Lung (tissue), 12 donors: Measurements from ENCODE around the gene FUT7. TPM values are rescaled to one million over a fixed set of nuclear protein-coding genes. Genes with fewer than 3 reads are reported as not detected.

Source experiments
- ATAC-seq: fragments of 200-7000 bp; cut with Tn5 transposase; one replicate; pipeline ENCODE4 v1.9.1; 2020; ENCODE audit warnings: moderate number of reproducible peaks; ENCODE audit not compliant: insufficient read depth, low FRiP score
- DNase-seq, 3 donors: peaks; one replicate each; pipeline ENCODE4 v3.0.0-alpha.2; 2013 to 2017
- H3K27ac ChIP-seq, 2 donors: one replicate each; pipeline ENCODE4 v1.5.1; 2013; ENCODE audit warnings: mild to moderate bottlenecking in 2 of 2, moderate library complexity in 2 of 2, control low read depth in 1 of 2, inconsistent platforms in 1 of 2, low read depth in 1 of 2, low read length in 1 of 2
- H3K27me3 ChIP-seq, 3 donors: one replicate each; pipeline ENCODE4 v1.5.1; 2013; ENCODE audit warnings: low read length in 2 of 3; ENCODE audit not compliant: control insufficient read depth in 3 of 3, insufficient read depth in 3 of 3
- H3K36me3 ChIP-seq, 4 donors: one replicate each; pipeline ENCODE4 v1.5.1; 2013; ENCODE audit warnings: low read length in 4 of 4, mild to moderate bottlenecking in 1 of 4, moderate library complexity in 1 of 4; ENCODE audit not compliant: control insufficient read depth in 4 of 4, insufficient read depth in 4 of 4
- H3K4me1 ChIP-seq, 5 donors: one replicate each; pipeline ENCODE4 v1.5.1; 2013; ENCODE audit warnings: low read length in 5 of 5, mild to moderate bottlenecking in 2 of 5, moderate library complexity in 1 of 5; ENCODE audit not compliant: control insufficient read depth in 5 of 5, insufficient read depth in 5 of 5
- H3K4me3 ChIP-seq: one replicate; pipeline ENCODE4 v1.5.1; 2013; ENCODE audit warnings: mild to moderate bottlenecking, control low read depth, moderate library complexity
- H3K9ac ChIP-seq, 2 donors: one replicate each; pipeline ENCODE4 v1.5.1; 2013; ENCODE audit warnings: low read length in 2 of 2, control low read depth in 1 of 2; ENCODE audit not compliant: insufficient read depth in 1 of 2
- H3K9me3 ChIP-seq, 4 donors: one replicate each; pipeline ENCODE4 v1.5.1; 2013; ENCODE audit warnings: low read length in 3 of 4, mild to moderate bottlenecking in 1 of 4, moderate library complexity in 1 of 4; ENCODE audit not compliant: control insufficient read depth in 4 of 4, insufficient read depth in 3 of 4
- WGBS, 2 donors: extraction: QIAGEN DNeasy Blood & Tissue Kit; methylation state at CpG; one replicate each; pipeline ENCODE4 v1.1.7; 2013; 5-methylcytosine and 5-hydroxymethylcytosine counted together
- polyA plus RNA-seq, 2 donors: library from polyadenylated mRNA; stranded (reverse); fragments of 200-250 nt; gene quantifications; one replicate each; pipeline ENCODE4 v1.2.1, GENCODE V29; 2013
- total RNA-seq, 2 donors: library from RNA; depleted of rRNA in 1 of 2; stranded (reverse); fragments of >200 nt in 1 of 2; gene quantifications; one replicate each; pipeline ENCODE4 v1.2.1, GENCODE V29; 2014 to 2021
- TF ChIP-seq, protein P1 (sequence below): IDR thresholded peaks from 2 replicates; pipeline ENCODE4 v1.5.1; 2012; ENCODE audit warnings: mild to moderate bottlenecking; ENCODE audit errors: control extremely low read depth, extremely low read depth
- donor health status: control.
- donor health status: control.
- donor health status: Bipolar disorder and iron deficiency.
- donor health status: healthy.
- donor health status: DM: yes; HTN: yes; CAD: no.

The FUT7 gene
- total and polyA plus RNA-seq, 4 donors, result 0.37 to 5.5 (median 0.73) TPM

DNA sequence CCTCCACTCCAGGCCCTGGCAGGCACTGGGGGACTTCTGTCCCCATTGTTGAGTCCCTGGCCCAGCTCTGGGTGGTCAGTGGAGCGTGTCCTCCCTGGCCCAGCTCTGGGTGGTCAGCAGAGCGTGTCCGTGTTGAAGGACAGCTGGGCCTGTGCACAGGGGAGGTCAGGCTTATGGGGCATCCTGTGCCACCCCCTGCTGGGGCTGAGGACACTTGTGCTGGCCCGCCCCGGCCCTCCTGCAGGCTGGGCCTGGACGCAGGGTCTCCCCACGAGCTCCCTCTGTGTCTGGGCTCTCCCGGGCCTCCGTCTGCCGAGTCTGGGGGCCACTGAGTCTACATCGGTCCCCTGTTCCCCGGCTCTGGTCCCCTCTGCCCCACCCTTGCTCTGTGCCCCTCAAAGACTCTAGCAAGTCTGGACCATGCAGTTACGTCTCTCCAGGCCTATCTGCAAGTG lies 24.0 kb downstream of the FUT7 start:
- WGBS, 2 donors, result 88 to 91% methylated on average over 11 to 13 of the region's 13 CpGs
- ATAC-seq (no peak), DNase-seq (no peak)
- H3K36me3 ChIP-seq, result peaks cover 0 to 30% (median 5%) of the 10 kb centered on the region in 4 donors
- H3K9ac ChIP-seq, result no peak overlapping the region
- H3K4me3 ChIP-seq, result no peak overlapping the region
- no peaks in the 10 kb centered on the region for H3K27me3 ChIP-seq
- H3K27ac ChIP-seq, result no peak overlapping the region
- peaks cover 0 to 6% (median 0%) of the 10 kb centered on the region in 5 donors for H3K4me1 ChIP-seq
- TF ChIP-seq, protein P1, sequence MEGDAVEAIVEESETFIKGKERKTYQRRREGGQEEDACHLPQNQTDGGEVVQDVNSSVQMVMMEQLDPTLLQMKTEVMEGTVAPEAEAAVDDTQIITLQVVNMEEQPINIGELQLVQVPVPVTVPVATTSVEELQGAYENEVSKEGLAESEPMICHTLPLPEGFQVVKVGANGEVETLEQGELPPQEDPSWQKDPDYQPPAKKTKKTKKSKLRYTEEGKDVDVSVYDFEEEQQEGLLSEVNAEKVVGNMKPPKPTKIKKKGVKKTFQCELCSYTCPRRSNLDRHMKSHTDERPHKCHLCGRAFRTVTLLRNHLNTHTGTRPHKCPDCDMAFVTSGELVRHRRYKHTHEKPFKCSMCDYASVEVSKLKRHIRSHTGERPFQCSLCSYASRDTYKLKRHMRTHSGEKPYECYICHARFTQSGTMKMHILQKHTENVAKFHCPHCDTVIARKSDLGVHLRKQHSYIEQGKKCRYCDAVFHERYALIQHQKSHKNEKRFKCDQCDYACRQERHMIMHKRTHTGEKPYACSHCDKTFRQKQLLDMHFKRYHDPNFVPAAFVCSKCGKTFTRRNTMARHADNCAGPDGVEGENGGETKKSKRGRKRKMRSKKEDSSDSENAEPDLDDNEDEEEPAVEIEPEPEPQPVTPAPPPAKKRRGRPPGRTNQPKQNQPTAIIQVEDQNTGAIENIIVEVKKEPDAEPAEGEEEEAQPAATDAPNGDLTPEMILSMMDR, result no peak
- H3K9me3 ChIP-seq, result peaks cover 0 to 2% (median 0%) of the 10 kb centered on the region in 4 donors

DNA sequence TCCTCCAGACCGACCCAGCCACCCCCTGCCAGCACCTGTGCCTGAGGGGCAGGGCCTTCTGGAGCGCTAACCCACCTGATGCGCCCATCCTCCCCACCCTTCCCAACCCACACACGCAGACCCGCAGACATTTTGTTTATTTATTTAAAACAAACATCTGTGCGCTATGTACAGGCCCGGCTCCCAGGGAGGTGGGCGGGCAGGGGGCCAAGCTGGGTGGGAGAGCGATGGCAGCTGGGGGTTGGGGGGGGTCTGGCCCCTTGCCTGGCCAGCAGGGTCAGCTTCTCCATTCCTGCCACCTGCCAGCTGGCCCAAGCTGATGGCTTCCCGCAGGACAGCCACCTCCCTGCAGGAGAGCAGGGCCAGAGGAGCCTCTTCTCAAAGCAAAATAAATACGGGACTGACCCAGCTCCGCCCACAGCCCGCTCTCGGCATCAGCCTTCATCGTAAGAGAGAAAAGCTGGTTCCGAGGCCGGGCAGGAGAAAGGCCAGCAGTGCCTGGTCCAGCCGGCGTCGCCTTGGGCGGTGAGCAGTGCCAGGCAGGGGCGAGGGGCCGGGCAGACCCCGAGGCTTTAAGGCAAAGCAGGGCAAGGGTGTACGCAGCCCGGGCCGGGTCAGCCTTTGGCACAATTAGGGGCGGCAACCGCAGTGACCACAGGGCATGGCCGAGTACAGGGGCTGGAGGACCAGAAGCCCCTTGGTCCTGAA lies 24.6 kb downstream of the FUT7 start:
- TF ChIP-seq, protein P1, result no peak
- peaks cover 0 to 2% (median 0%) of the 10 kb centered on the region in 4 donors for H3K9me3 ChIP-seq
- no peak overlapping the region for H3K9ac ChIP-seq
- no peak overlapping the region for H3K27ac ChIP-seq
- H3K4me3 ChIP-seq, result no peak overlapping the region
- DNase-seq, result peak; percentile 49 to 74 (median 59)
- H3K4me1 ChIP-seq, result peaks cover 0 to 6% (median 0%) of the 10 kb centered on the region in 5 donors
- no peaks in the 10 kb centered on the region for H3K27me3 ChIP-seq
- ATAC-seq, result no peak
- peaks cover 0 to 25% (median 3%) of the 10 kb centered on the region in 4 donors for H3K36me3 ChIP-seq
- 65 to 75% methylated on average over 30 of the region's 30 CpGs for WGBS, 2 donors

- peaks cover 0 to 6% (median 0%) of the 10 kb centered on the region in 5 donors for H3K4me1 ChIP-seq
- WGBS, 2 donors, result 56 to 68% methylated on average over 24 of the region's 24 CpGs
- no peak overlapping the region for H3K4me3 ChIP-seq
- H3K36me3 ChIP-seq, result peaks cover 0 to 16% (median 3%) of the 10 kb centered on the region in 4 donors
- H3K9me3 ChIP-seq, result peaks cover 0 to 2% (median 0%) of the 10 kb centered on the region in 4 donors
- ATAC-seq, result no peak
- DNase-seq, result no peak
- H3K9ac ChIP-seq, result no peak overlapping the region
- H3K27me3 ChIP-seq, result no peaks in the 10 kb centered on the region
- TF ChIP-seq, protein P1, result no peak
- no peak overlapping the region for H3K27ac ChIP-seq
Measured at GRCh38 chr9:137006116-137007003, 25.5 kb downstream of the FUT7 start.
